Measurements from ENCODE around the gene TTLL11.
A peak's percentile ranks its signal among the peaks of the same experiment; 100 is the strongest.

TTLL11 gene

DNA sequence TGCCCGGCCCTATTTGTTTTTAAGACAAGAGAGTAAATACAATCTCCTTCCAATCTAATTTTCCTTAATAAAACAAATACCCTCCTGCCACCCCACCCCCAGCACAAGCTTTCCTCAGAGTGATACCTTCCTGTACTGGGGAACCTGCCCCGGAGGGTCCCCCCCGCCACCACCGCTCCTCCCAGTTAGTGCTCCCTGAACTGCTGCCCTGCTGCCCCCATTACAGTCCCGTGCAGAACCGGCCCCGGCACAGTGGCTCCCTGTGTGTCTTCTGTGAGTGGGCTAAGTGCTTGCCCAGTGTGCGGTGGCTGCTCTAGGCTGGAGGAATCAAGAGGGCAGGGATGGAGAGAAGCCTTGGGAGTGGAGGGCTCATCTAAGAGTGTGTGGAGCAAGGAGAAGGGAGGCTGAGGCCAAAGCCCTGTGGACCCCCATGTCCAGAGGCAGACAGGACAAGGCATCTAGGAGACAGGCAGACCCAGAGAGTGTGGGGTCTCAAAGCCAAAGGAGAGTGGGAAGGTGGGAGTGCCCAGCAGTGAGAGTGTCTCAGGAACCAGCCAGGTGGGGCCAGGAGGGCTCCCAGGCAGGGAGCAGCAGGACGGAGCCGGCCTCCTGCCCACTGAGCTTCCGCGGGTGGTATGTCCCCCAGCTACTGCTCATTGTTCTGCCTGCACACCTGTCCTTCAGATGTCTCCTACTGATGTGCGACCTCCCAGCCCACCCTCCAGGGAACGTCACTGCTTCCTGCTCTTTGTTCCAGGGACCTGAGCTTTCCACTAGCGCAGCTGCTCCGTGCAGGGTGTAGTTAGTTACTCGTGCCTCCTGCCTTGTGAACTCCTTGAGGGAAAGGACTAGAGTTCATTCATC lies 312.7 kb downstream of the TTLL11 start:
- DNase-seq = no peak

DNA sequence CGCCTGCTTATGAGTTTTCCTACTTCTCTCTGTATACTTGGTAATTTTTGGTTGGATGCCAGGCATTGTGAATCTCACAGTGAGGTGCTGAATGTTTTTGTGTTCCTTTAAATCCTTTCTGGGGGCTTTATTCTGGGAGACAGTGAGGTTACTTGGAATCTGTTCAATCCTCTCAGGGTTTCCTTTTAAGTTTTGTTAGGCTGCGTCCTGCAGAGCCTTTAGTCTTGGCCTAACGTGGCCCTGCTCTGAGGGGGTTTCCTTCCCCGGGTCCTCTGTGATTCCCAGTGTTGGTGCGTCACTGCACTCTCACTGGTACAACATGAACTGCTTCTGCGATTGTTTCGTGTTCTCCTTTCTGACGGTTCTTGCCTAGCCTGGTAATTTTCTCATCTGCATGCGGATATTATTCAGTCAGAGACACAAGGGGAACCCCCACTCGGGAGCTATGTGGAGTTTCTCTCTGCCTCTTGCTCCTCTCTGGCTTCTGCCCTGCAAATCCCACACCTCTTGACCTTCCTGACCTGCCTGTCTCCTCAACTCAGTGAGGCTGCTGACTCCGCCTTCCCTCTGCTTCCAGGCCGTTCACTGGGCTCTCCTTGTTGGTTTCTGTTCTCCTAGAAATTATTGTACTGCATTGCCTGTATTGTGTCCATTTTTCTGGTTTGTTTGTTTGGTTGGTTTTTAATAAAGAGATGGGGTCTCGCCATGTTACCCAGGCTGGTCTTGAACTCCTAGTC lies 313.6 kb downstream of the TTLL11 start:
- no peak for DNase-seq

DNA sequence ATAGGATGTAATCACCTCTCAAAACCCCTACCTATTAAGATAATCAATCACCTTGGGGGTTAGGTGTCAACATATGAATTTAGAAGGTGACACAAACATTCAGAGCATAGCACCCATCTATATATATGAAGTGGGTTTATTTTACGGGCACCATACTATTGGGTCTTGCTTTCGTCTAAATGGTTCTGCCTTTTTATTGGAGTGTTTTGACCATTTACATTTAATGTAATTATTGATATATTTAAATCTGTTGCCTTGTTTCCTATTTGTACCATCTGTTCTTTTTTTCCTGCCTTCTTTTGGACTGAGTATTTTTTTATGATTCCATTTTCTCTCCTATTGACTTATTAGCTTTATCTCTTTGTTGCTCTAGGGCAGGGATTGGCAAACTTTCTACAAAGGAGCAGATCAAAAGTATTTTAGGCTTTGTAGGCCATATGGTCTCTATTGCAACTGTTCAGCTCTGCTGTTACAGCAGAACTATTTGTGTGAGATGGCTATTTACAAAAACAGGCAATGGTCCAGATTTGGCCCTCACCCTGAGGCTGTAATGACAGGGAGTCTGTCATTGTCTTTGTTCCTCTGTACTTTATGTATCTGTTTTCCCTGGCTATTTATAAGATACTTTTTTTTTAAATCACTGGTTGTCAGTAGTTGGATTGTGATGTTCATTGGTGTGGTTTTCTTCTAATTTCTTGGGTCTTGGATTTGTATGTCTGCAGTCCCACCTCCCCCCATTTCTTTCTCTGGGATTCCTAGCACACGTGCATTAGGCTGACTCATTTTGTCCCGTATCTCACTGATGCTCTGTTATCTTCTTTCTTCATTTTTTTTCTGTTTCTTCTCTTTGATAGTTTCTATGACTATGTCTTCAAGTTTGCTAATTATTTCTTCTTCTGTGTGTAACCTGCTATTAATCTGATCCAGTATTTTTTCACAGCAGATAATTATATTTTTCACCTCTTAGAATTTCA lies 314.6 kb downstream of the TTLL11 start:
- DNase-seq = peak; percentile 46

DNA sequence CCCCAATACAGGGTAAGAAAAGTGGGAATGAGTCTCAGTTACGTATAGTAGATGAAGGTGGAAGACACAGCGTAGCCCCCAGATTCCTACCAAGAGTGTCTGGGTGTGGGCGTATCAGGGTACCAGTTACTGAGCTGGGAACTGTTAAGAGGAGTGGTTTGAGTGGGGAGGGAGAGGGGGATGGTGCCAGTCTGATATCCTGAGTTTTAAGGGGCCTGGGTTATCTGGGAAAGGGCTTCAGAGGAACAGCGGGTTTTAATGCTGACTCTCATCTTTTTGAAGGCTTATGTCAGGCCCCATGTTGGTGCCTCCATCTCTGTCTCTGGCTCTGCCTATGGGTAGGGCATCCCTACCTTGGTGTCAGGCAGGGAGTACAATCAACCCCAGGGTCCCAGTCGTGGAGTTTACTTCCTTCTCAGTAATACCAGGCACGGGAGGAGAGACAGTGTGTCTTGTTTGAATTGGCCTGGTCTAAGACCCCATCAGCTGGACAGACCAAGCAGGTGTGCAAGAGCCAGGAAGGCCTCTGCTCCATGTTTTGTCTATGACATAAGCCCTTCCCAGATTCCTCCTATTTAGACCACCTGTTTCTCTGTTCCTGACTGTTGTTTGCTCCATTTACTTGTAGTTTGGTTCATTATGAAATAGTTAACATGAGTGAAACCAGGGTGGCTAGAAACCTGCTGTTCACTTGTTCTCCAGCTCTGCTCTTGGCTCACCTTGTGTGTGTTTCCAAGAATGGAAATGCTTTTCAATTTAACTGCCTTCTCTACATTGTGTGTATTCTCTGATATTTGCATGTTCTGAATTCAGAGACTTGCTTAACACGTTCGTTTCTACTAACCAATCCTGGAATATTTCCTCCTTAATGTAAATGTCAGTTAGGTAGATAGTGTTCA lies 316.1 kb downstream of the TTLL11 start:
- DNase-seq = no peak

- no peak for DNase-seq
Observed at GRCh38 chr9:121776001-121776738, 316.9 kb downstream of the TTLL11 start.

GRCh38 chr9:121774715-121775613 lies 318.1 kb downstream of the TTLL11 start:
- DNase-seq = no peak

DNA sequence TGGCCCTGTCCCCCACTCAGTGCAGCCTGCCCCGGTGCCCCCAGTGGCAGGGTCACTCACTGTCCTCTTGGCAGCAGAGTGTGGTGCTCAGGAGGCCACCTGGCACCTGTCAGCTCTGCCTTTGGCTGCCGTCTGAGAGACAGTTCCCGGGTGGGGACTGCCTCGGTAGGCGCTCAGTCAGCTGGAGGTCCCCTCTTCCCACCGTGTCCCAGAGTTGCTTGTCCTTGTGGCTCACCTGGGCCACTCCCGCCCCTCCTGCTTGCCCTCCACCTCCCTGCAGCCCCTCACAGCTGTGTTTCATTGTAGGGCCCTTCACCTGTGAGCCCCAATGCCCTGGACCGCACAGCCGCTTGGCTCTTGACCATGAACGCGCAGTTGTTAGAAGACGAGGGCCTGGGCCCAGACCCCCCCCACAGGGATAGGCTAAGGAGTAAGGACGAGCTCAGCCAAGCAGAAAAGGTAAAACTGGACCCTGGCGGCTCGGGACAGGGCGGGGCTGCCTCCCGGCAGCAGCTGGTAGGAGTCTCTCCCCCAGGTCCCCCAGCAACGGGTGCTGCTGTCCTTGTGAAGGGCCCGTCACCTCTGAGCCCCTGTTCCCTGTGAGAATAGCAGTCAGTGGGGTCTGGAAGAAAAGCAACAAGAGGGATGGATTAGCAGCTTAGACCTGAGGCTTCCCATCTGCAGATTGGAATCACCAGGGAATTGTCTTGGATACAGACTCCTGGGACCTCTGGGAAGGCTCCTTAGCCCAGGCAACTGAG lies 319.0 kb downstream of the TTLL11 start:
- no peak for DNase-seq

DNA sequence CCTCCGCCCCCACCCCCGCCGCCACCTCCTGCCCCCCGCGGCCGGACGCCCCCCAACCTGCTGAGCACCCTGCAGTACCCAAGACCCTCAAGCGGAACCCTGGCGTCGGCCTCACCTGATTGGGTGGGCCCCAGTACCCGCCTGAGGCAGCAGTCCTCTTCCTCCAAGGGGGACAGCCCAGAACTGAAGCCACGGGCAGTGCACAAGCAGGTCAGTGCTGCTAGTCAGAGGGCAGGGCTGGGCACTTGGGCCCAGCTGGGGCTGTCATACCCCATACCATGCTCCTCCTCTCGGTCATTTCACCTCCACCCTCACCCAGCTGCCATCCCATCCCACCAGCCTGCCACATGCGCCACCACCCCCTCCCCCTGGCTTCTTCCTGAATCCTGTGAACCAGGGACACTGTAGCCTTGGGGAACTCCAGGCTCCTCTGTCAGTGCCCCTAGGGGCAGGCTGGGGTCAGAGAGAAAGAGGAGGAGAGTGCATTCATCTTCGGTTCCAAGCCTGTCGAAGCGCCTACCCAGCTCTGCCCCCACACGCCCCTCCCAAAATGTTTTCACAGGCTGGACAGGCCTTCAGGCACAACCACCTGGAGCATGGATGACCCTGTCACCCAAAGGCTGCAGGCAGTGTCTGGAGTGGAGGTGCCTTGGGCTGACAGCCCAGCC lies 319.7 kb downstream of the TTLL11 start:
- DNase-seq = no peak

DNA sequence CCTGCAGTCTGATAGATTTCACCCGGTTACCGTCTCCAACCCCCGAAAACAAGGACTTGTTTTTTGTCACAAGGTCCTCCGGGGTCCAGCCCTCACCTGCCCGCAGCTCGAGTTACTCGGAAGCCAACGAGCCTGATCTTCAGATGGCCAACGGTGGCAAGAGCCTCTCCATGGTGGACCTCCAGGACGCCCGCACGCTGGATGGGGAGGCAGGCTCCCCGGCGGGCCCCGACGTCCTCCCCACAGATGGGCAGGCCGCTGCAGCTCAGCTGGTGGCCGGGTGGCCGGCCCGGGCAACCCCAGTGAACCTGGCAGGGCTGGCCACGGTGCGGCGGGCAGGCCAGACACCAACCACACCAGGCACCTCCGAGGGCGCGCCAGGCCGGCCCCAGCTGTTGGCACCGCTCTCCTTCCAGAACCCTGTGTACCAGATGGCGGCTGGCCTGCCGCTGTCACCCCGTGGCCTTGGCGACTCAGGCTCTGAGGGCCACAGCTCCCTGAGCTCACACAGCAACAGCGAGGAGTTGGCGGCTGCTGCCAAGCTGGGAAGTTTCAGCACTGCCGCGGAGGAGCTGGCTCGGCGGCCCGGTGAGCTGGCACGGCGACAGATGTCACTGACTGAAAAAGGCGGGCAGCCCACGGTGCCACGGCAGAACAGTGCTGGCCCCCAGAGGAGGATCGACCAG lies 320.4 kb downstream of the TTLL11 start:
- DNase-seq = no peak
